Measurements from ENCODE around the gene FRMPD2. TPM values are rescaled to one million over a fixed set of nuclear protein-coding genes. Genes with fewer than 3 reads are reported as not detected.
A peak's percentile ranks its signal among the peaks of the same experiment; 100 is the strongest.
"Not testable (repeated sequence)": the region's sequence is repeated elsewhere in the genome, so short reads cannot be mapped to it uniquely, and the experiment has no call there.

FRMPD2 gene
- total RNA-seq, 1 donor from 2014 or later: 1.6 TPM

GRCh38 chr10:48285710-48286109 is 11.2 kb upstream of the FRMPD2 start:
- peak; percentile 25 for DNase-seq
- Mint-ChIP-seq H3K4me1 (ENCODE audit: low read depth, unreplicated experiment) (peaks cover 29% of the 10 kb centered on the region), H3K27ac (ENCODE audit: unreplicated experiment) (no peak overlapping the region), H3K9me3 (ENCODE audit: unreplicated experiment) (peaks cover 11% of the 10 kb centered on the region), H3K27me3 (ENCODE audit: unreplicated experiment) (peaks cover 7% of the 10 kb centered on the region), H3K36me3 (ENCODE audit: unreplicated experiment) (peaks cover 29% of the 10 kb centered on the region), H3K4me3 (ENCODE audit: unreplicated experiment) (peak overlapping the region; percentile 47)
- TF ChIP-seq CTCF (IDR thresholded peaks at IDR 0.05; ENCODE audit: partially characterized antibody, unreplicated experiment): no peak

GRCh38 chr10:48284811-48285210 is 10.3 kb upstream of the FRMPD2 start:
- peaks cover 26% of the 10 kb centered on the region for H3K4me1 Mint-ChIP-seq (ENCODE audit: low read depth, unreplicated experiment)
- TF ChIP-seq CTCF (IDR thresholded peaks at IDR 0.05; ENCODE audit: partially characterized antibody, unreplicated experiment): no peak
- no peak overlapping the region for H3K4me3 Mint-ChIP-seq (ENCODE audit: unreplicated experiment)
- peaks cover 7% of the 10 kb centered on the region for H3K27me3 Mint-ChIP-seq (ENCODE audit: unreplicated experiment)
- peaks cover 29% of the 10 kb centered on the region for H3K36me3 Mint-ChIP-seq (ENCODE audit: unreplicated experiment)
- H3K9me3 Mint-ChIP-seq (ENCODE audit: unreplicated experiment): peaks cover 11% of the 10 kb centered on the region
- no peak overlapping the region for H3K27ac Mint-ChIP-seq (ENCODE audit: unreplicated experiment)
- no peak for DNase-seq

- TF ChIP-seq CTCF (IDR thresholded peaks at IDR 0.05; ENCODE audit: partially characterized antibody, unreplicated experiment): no peak
- Mint-ChIP-seq H3K4me3 (ENCODE audit: unreplicated experiment) (no peak overlapping the region), H3K27me3 (ENCODE audit: unreplicated experiment) (peaks cover 6% of the 10 kb centered on the region), H3K27ac (ENCODE audit: unreplicated experiment) (no peak overlapping the region), H3K36me3 (ENCODE audit: unreplicated experiment) (peaks cover 29% of the 10 kb centered on the region), H3K4me1 (ENCODE audit: low read depth, unreplicated experiment) (peaks cover 21% of the 10 kb centered on the region), H3K9me3 (ENCODE audit: unreplicated experiment) (peaks cover 11% of the 10 kb centered on the region)
- DNase-seq: no peak
Observed at GRCh38 chr10:48284002-48284546, 9.6 kb upstream of the FRMPD2 start.

GRCh38 chr10:48282829-48283228 is 8.3 kb upstream of the FRMPD2 start:
- Mint-ChIP-seq H3K4me1 (ENCODE audit: low read depth, unreplicated experiment) (peaks cover 20% of the 10 kb centered on the region), H3K27me3 (ENCODE audit: unreplicated experiment) (peaks cover 4% of the 10 kb centered on the region), H3K27ac (ENCODE audit: unreplicated experiment) (no peak overlapping the region), H3K9me3 (ENCODE audit: unreplicated experiment) (peaks cover 8% of the 10 kb centered on the region), H3K4me3 (ENCODE audit: unreplicated experiment) (no peak overlapping the region), H3K36me3 (ENCODE audit: unreplicated experiment) (peaks cover 29% of the 10 kb centered on the region)
- no peak for DNase-seq
- TF ChIP-seq CTCF (IDR thresholded peaks at IDR 0.05; ENCODE audit: partially characterized antibody, unreplicated experiment): no peak

GRCh38 chr10:48281697-48282096 is 7.2 kb upstream of the FRMPD2 start:
- peaks cover 29% of the 10 kb centered on the region for H3K36me3 Mint-ChIP-seq (ENCODE audit: unreplicated experiment)
- not testable (repeated sequence) for H3K4me3 Mint-ChIP-seq (ENCODE audit: unreplicated experiment); H3K27ac Mint-ChIP-seq (ENCODE audit: unreplicated experiment); H3K27me3 Mint-ChIP-seq (ENCODE audit: unreplicated experiment); H3K9me3 Mint-ChIP-seq (ENCODE audit: unreplicated experiment); DNase-seq
- H3K4me1 Mint-ChIP-seq (ENCODE audit: low read depth, unreplicated experiment): peaks cover 11% of the 10 kb centered on the region

Measured in glutamatergic neuron (in vitro differentiated cells).